ENCODE results near the gene SIX1. TPM values are rescaled to one million over a fixed set of nuclear protein-coding genes. Genes with fewer than 3 reads are reported as not detected.

SIX1 gene
- total and polyA plus RNA-seq, 2 donors from 2014 or later: 0.13 to 0.16 TPM

- Histone ChIP-seq H3K9ac (ENCODE audit: low read length in 3 of 3) (no peak overlapping the region), H3K9me3 (ENCODE audit: control insufficient read depth in 2 of 3, insufficient read depth in 1 of 3, low read length in 3 of 3) (no peaks in the 10 kb centered on the region), H3K27me3 (ENCODE audit: control insufficient read depth, insufficient read depth, low read length) (peaks cover 77% of the 10 kb centered on the region), H3K27ac (ENCODE audit: low read depth in 2 of 2, low read length in 2 of 2) (no peak overlapping the region), H3K4me1 (ENCODE audit: control insufficient read depth in 2 of 3, insufficient read depth in 2 of 3, low read depth in 1 of 3, low read length in 3 of 3) (peaks cover 0 to 32% (median 7%) of the 10 kb centered on the region in 3 donors), H3K36me3 (ENCODE audit: control insufficient read depth in 2 of 3, insufficient read depth in 3 of 3, low read length in 3 of 3) (no peaks in the 10 kb centered on the region), H3K4me3 (ENCODE audit: low read length in 3 of 3) (no peak overlapping the region)
- intact Hi-C loops (cut with DNase I): no loop called here
- DNase-seq (peak; percentile 56 to 80 (median 64)), FAIRE-seq (no peak)
- TF ChIP-seq, protein P1, sequence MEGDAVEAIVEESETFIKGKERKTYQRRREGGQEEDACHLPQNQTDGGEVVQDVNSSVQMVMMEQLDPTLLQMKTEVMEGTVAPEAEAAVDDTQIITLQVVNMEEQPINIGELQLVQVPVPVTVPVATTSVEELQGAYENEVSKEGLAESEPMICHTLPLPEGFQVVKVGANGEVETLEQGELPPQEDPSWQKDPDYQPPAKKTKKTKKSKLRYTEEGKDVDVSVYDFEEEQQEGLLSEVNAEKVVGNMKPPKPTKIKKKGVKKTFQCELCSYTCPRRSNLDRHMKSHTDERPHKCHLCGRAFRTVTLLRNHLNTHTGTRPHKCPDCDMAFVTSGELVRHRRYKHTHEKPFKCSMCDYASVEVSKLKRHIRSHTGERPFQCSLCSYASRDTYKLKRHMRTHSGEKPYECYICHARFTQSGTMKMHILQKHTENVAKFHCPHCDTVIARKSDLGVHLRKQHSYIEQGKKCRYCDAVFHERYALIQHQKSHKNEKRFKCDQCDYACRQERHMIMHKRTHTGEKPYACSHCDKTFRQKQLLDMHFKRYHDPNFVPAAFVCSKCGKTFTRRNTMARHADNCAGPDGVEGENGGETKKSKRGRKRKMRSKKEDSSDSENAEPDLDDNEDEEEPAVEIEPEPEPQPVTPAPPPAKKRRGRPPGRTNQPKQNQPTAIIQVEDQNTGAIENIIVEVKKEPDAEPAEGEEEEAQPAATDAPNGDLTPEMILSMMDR (IDR thresholded peaks at IDR 0.05; ENCODE audit: borderline replicate concordance, extremely low read depth, insufficient read depth): no peak
Observed at GRCh38 chr14:60651796-60652673, 2.8 kb upstream of the SIX1 start.

DNA sequence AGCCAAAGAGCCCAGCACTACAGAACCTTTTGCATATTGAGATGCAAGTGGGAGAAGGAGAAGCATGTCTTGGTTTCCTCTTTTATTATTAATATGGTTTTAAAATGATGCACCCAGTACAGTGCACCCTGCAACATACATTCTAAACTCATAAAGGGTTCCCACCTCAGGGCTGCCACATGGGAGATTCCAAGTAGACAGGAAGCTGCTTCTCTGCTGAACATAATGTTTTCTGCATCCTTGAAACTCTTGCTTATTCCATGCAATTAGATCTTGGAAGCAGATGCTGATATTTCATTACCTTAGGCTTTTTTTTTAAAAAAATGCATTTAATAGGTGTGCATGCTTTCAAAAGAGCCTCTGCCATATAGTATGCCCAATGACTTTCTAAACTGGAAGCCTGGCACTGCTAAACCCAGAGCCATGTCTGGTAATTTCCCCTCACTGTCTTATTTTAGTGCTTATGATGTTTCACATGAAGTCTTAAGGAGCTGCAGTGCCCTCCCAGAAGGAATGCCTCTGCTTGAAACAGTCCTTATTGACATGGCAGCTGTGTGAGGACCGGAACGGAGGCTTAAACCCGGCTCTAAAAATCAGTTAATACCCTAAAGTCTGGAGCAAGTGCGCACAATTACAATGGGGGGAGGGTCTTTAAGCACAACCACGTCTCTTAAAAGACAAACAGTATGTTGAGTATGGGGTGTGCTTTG lies 2.0 kb upstream of the SIX1 start:
- FAIRE-seq (no peak), DNase-seq (peak in 3 of 5 donors; percentile 25 to 54 (median 39))
- intact Hi-C loops (cut with DNase I): no loop called here
- Histone ChIP-seq H3K4me3 (ENCODE audit: low read length in 3 of 3) (no peak overlapping the region), H3K27me3 (ENCODE audit: control insufficient read depth, insufficient read depth, low read length) (peaks cover 81% of the 10 kb centered on the region), H3K9me3 (ENCODE audit: control insufficient read depth in 2 of 3, insufficient read depth in 1 of 3, low read length in 3 of 3) (no peaks in the 10 kb centered on the region), H3K9ac (ENCODE audit: low read length in 3 of 3) (no peak overlapping the region), H3K4me1 (ENCODE audit: control insufficient read depth in 2 of 3, insufficient read depth in 2 of 3, low read depth in 1 of 3, low read length in 3 of 3) (peaks cover 0 to 30% (median 7%) of the 10 kb centered on the region in 3 donors), H3K36me3 (ENCODE audit: control insufficient read depth in 2 of 3, insufficient read depth in 3 of 3, low read length in 3 of 3) (no peaks in the 10 kb centered on the region), H3K27ac (ENCODE audit: low read depth in 2 of 2, low read length in 2 of 2) (no peak overlapping the region)
- TF ChIP-seq, protein P1 (IDR thresholded peaks at IDR 0.05; ENCODE audit: borderline replicate concordance, extremely low read depth, insufficient read depth): no peak

DNA sequence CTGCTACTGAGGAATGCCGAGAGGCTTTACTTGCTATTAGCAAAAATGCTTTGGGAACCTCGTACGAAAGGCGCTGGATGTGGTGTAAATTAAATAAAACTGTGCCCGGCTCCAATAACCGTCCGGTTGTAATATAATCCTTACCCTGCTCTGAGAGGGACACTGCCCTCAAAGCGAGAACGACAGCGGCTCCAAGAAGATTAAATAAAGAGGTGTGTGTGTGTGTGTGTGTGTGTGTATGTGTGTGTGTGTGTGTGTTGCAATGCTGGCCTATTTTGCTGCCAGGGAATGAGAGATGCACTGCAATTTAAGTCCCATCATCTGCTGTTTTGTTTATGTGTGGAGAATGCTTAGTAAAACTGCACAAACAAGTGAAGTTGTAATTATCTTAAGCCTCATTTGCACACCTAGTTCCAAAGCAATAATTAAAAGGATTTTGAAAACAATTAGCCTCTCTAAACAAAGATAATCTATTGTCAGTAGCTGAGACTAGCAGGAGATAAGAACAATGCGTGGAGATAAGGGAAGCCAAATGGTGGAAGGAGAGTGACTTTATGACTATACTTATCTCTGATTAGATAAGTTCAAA lies 1.2 kb upstream of the SIX1 start:
- TF ChIP-seq, protein P1 (IDR thresholded peaks at IDR 0.05; ENCODE audit: borderline replicate concordance, extremely low read depth, insufficient read depth): no peak
- Histone ChIP-seq H3K27me3 (ENCODE audit: control insufficient read depth, insufficient read depth, low read length) (peaks cover 82% of the 10 kb centered on the region), H3K4me1 (ENCODE audit: control insufficient read depth in 2 of 3, insufficient read depth in 2 of 3, low read depth in 1 of 3, low read length in 3 of 3) (peaks cover 0 to 30% (median 7%) of the 10 kb centered on the region in 3 donors), H3K27ac (ENCODE audit: low read depth in 2 of 2, low read length in 2 of 2) (no peak overlapping the region), H3K4me3 (ENCODE audit: low read length in 3 of 3) (no peak overlapping the region), H3K36me3 (ENCODE audit: control insufficient read depth in 2 of 3, insufficient read depth in 3 of 3, low read length in 3 of 3) (no peaks in the 10 kb centered on the region), H3K9me3 (ENCODE audit: control insufficient read depth in 2 of 3, insufficient read depth in 1 of 3, low read length in 3 of 3) (no peaks in the 10 kb centered on the region), H3K9ac (ENCODE audit: low read length in 3 of 3) (no peak overlapping the region)
- DNase-seq: peak in 3 of 5 donors; percentile 62 to 78 (median 78)
- FAIRE-seq: no peak
- intact Hi-C loops (cut with DNase I): no loop called here

Measured in kidney (tissue), 14 donors.